H9 (cell line): ENCODE results near the gene ENGASE. TPM values are rescaled to one million over a fixed set of nuclear protein-coding genes. Genes with fewer than 3 reads are reported as not detected.

ENCODE experiments used
- DNase-seq: peaks from one replicate; pipeline ENCODE4 v3.0.0-alpha.2; 2017
- H2AFZ ChIP-seq: one replicate; pipeline ENCODE4 v1.6.1; 2013; ENCODE audit warnings: mild to moderate bottlenecking, low read length, control low read depth, moderate library complexity
- H2AK5ac ChIP-seq: 2 replicates; pipeline ENCODE4 v1.6.1; 2013; ENCODE audit warnings: low read length, control low read depth, mixed read lengths; ENCODE audit not compliant: insufficient read length
- H2BK120ac ChIP-seq: one replicate; pipeline ENCODE4 v1.6.1; 2013; ENCODE audit warnings: low read depth, mild to moderate bottlenecking, low read length, control low read depth, inconsistent platforms; ENCODE audit not compliant: poor library complexity, severe bottlenecking
- H2BK12ac ChIP-seq: 2 replicates; pipeline ENCODE4 v1.6.1; 2013; ENCODE audit warnings: low read length, control low read depth, mixed read lengths, low read depth; ENCODE audit not compliant: insufficient read length
- H2BK15ac ChIP-seq: 2 replicates; pipeline ENCODE4 v1.6.1; 2013; ENCODE audit warnings: low read depth, low read length, control low read depth
- H2BK20ac ChIP-seq: one replicate; pipeline ENCODE4 v1.6.1; 2013; ENCODE audit warnings: low read depth, mild to moderate bottlenecking, low read length, control low read depth, inconsistent platforms; ENCODE audit not compliant: poor library complexity, severe bottlenecking
- H2BK5ac ChIP-seq: 2 replicates; pipeline ENCODE4 v1.6.1; 2013; ENCODE audit warnings: low read length, control low read depth, mixed read lengths; ENCODE audit not compliant: insufficient read length
- H3K14ac ChIP-seq: 2 replicates; pipeline ENCODE4 v1.6.1; 2013; ENCODE audit warnings: low read length, control low read depth; ENCODE audit not compliant: insufficient read depth
- H3K18ac ChIP-seq: 2 replicates; pipeline ENCODE4 v1.6.1; 2013; ENCODE audit warnings: low read depth, mild to moderate bottlenecking, mixed read lengths, low read length, control low read depth; ENCODE audit not compliant: insufficient read length
- H3K23ac ChIP-seq: 2 replicates; pipeline ENCODE4 v1.6.1; 2013; ENCODE audit warnings: low read length, control low read depth, mixed read lengths, low read depth; ENCODE audit not compliant: insufficient read length
- H3K23me2 ChIP-seq: 2 replicates; pipeline ENCODE4 v1.6.1; 2013; ENCODE audit warnings: low read depth, mild to moderate bottlenecking, mixed read lengths, low read length, control low read depth; ENCODE audit not compliant: insufficient read length, poor library complexity, severe bottlenecking
- H3K27ac ChIP-seq: 2 replicates; pipeline ENCODE4 v1.5.1; 2013; ENCODE audit warnings: low read length, control low read depth, mixed read lengths, low read depth; ENCODE audit not compliant: insufficient read length
- H3K27me3 ChIP-seq: 2 replicates; pipeline ENCODE4 v1.6.1; 2013; ENCODE audit warnings: low read length, control low read depth, inconsistent platforms; ENCODE audit not compliant: insufficient read depth
- H3K4ac ChIP-seq: 2 replicates; pipeline ENCODE4 v1.6.1; 2013; ENCODE audit warnings: low read depth, mild to moderate bottlenecking, control low read depth, inconsistent platforms, low read length, moderate library complexity
- H3K4me1 ChIP-seq: 2 replicates; pipeline ENCODE4 v1.6.1; 2013; ENCODE audit warnings: low read length, control low read depth, inconsistent platforms; ENCODE audit not compliant: insufficient read depth
- H3K4me2 ChIP-seq: 2 replicates; pipeline ENCODE4 v1.6.1; 2013; ENCODE audit warnings: low read length, control low read depth, mixed read lengths; ENCODE audit not compliant: insufficient read length, insufficient read depth
- H3K56ac ChIP-seq: 2 replicates; pipeline ENCODE4 v1.6.1; 2013; ENCODE audit warnings: low read depth, mild to moderate bottlenecking, mixed read lengths, low read length, control low read depth; ENCODE audit not compliant: insufficient read length
- H3K79me1 ChIP-seq: 2 replicates; pipeline ENCODE4 v1.6.1; 2013; ENCODE audit warnings: low read depth, mild to moderate bottlenecking, moderate library complexity, low read length, control low read depth, inconsistent platforms; ENCODE audit not compliant: insufficient read depth, poor library complexity, severe bottlenecking
- H3K79me2 ChIP-seq: 2 replicates; pipeline ENCODE4 v1.6.1; 2013; ENCODE audit warnings: low read length, control low read depth, inconsistent platforms; ENCODE audit not compliant: insufficient read depth
- H3K9ac ChIP-seq: 2 replicates; pipeline ENCODE4 v1.6.1; 2013; ENCODE audit warnings: low read length, control low read depth, mixed read lengths; ENCODE audit not compliant: insufficient read length; ENCODE audit errors: extremely low read depth
- H3K9me3 ChIP-seq: one replicate; pipeline ENCODE4 v1.6.1; 2013; ENCODE audit warnings: low read depth, low read length, inconsistent platforms; ENCODE audit not compliant: control insufficient read depth
- H3T11ph ChIP-seq: one replicate; pipeline ENCODE4 v1.6.1; 2013; ENCODE audit warnings: mild to moderate bottlenecking, low read length, control low read depth, inconsistent platforms
- H4K20me1 ChIP-seq: one replicate; pipeline ENCODE4 v1.6.1; 2013; ENCODE audit not compliant: control insufficient read depth, insufficient read length, insufficient read depth
- H4K5ac ChIP-seq: 2 replicates; pipeline ENCODE4 v1.6.1; 2013; ENCODE audit warnings: low read depth, mild to moderate bottlenecking, mixed read lengths, low read length, control low read depth; ENCODE audit not compliant: insufficient read length
- H4K8ac ChIP-seq: replicated peaks from 2 replicates; pipeline ENCODE4 v1.6.1; 2013; ENCODE audit warnings: low read length, control low read depth, mixed read lengths, low read depth; ENCODE audit not compliant: insufficient read length
- H4K91ac ChIP-seq: 2 replicates; pipeline ENCODE4 v1.6.1; 2013; ENCODE audit warnings: low read depth, mild to moderate bottlenecking, moderate library complexity, mixed read lengths, low read length, control low read depth; ENCODE audit not compliant: insufficient read length
- H3K27ac Mint-ChIP-seq, 3 experiments: 2 replicates in 2 of 3; 3 replicates in 1 of 3; pipeline ENCODE4 v1.8.0; 2020 to 2021; ENCODE audit warnings: mixed read lengths in 3 of 3, mild to moderate bottlenecking in 1 of 3, moderate library complexity in 1 of 3
- H3K27me3 Mint-ChIP-seq: 2 replicates; pipeline ENCODE4 v1.8.0; 2021; ENCODE audit warnings: low read depth, mild to moderate bottlenecking, moderate library complexity, mixed read lengths
- H3K36me3 Mint-ChIP-seq, 3 experiments: 2 replicates in 2 of 3; 3 replicates in 1 of 3; pipeline ENCODE4 v1.8.0; 2020 to 2021; ENCODE audit warnings: low read depth in 3 of 3, mixed read lengths in 3 of 3; ENCODE audit not compliant: insufficient read depth in 1 of 3
- H3K4me1 Mint-ChIP-seq, 2 experiments: 2 replicates each; pipeline ENCODE4 v1.8.0; 2020; ENCODE audit warnings: mixed read lengths in 2 of 2
- H3K4me3 Mint-ChIP-seq, 2 experiments: 2 replicates in 1 of 2; 3 replicates in 1 of 2; pipeline ENCODE4 v1.8.0; 2020 to 2021; ENCODE audit warnings: mild to moderate bottlenecking in 2 of 2, mixed read lengths in 2 of 2, moderate library complexity in 1 of 2
- H3K9me3 Mint-ChIP-seq, 2 experiments: 2 replicates in 1 of 2; 3 replicates in 1 of 2; pipeline ENCODE4 v1.8.0; 2020; ENCODE audit warnings: mild to moderate bottlenecking in 2 of 2, mixed read lengths in 2 of 2, moderate library complexity in 1 of 2
- CTCF ChIP-seq: fragments of 200-600 bp; sonication (generic); conservative IDR thresholded peaks from 3 replicates; pipeline ENCODE4 v1.8.0; 2021; ENCODE audit warnings: antibody characterized with exemption, mild to moderate bottlenecking
- WGBS: extraction: QIAGEN DNeasy Blood & Tissue Kit; methylation state at CpG from one replicate; pipeline ENCODE4 v1.1.7; 2013; ENCODE audit warnings: missing lambda C conversion rate, low lambda C conversion rate, mixed read lengths; ENCODE audit not compliant: insufficient read length; ENCODE audit errors: extremely low coverage; 5-methylcytosine and 5-hydroxymethylcytosine counted together
- total RNA-seq: library from RNA; stranded (reverse); gene quantifications from 2 replicates; pipeline ENCODE4 v1.2.1, GENCODE V29; 2021

Gene ENGASE
- total RNA-seq, 1 experiment from 2014 or later, result 20.6 TPM

- H3K4me3 Mint-ChIP-seq, result no peak overlapping the region
- H4K5ac ChIP-seq, result no peak overlapping the region
- no peak overlapping the region for H3K56ac ChIP-seq
- no peak overlapping the region for H2BK20ac ChIP-seq
- no peak overlapping the region for H3T11ph ChIP-seq
- H2BK120ac ChIP-seq, result no peak overlapping the region
- DNase-seq, result no peak
- WGBS, result no CpG with 5 or more reads among the region's 30 CpGs
- H3K23me2 ChIP-seq, result no peaks in the 10 kb centered on the region
- H3K27me3 ChIP-seq, result no peaks in the 10 kb centered on the region
- no peak overlapping the region for H2BK5ac ChIP-seq
- H2BK15ac ChIP-seq, result no peak overlapping the region
- peaks cover 0 to 3% (median 0%) of the 10 kb centered on the region in 3 experiments; a peak in 1 of 7 replicates for H3K36me3 Mint-ChIP-seq
- no peak overlapping the region for H3K18ac ChIP-seq
- TF ChIP-seq CTCF, result no peak
- peaks cover 0 to 14% of the 10 kb centered on the region in 2 experiments; a peak in 2 of 4 replicates for H3K4me1 Mint-ChIP-seq
- peaks cover 2% of the 10 kb centered on the region for H4K20me1 ChIP-seq
- H4K8ac ChIP-seq, result no peak overlapping the region
- H3K9ac ChIP-seq, result no peak overlapping the region
- H3K9me3 Mint-ChIP-seq, result peaks cover 14 to 16% of the 10 kb centered on the region in 2 experiments
- H2AK5ac ChIP-seq, result no peak overlapping the region
- H3K27ac ChIP-seq, result no peak overlapping the region
- no peak overlapping the region for H4K91ac ChIP-seq
- no peak overlapping the region for H2BK12ac ChIP-seq
- no peak overlapping the region for H3K27ac Mint-ChIP-seq
- no peaks in the 10 kb centered on the region for H3K4me1 ChIP-seq
- peaks cover 78% of the 10 kb centered on the region for H3K27me3 Mint-ChIP-seq
- H3K4ac ChIP-seq, result no peak overlapping the region
- no peaks in the 10 kb centered on the region for H3K9me3 ChIP-seq
- H3K79me1 ChIP-seq, result no peaks in the 10 kb centered on the region
- no peaks in the 10 kb centered on the region for H3K79me2 ChIP-seq
- no peak overlapping the region for H3K4me2 ChIP-seq
- no peak overlapping the region for H2AFZ ChIP-seq
- H3K23ac ChIP-seq, result no peak overlapping the region
- H3K14ac ChIP-seq, result no peak overlapping the region
These were observed 27.2 kb upstream of the ENGASE start for GRCh38 chr17:79047291-79047920.
